Stimulated activated CD8-positive, alpha-beta memory T cell treated with anti-CD3 and anti-CD28 coated beads, Interleukin-15, amount 100 ng/mL, for 48 hours (primary cell): ENCODE measurements around the gene MTERF2.

Experiments used
- DNase-seq, 2 donors: peaks; one replicate each; pipeline ENCODE4 v3.0.0-alpha.2; 2020; ENCODE audit warnings: low read depth in 2 of 2

The MTERF2 gene

GRCh38 chr12:106994579-106995220 lies 7.8 kb upstream of the MTERF2 start:
- no peak for DNase-seq

GRCh38 chr12:106987846-106988245 lies 900 bp upstream of the MTERF2 start:
- DNase-seq, result no peak

GRCh38 chr12:106986135-106986534 lies 811 bp downstream of the MTERF2 start:
- DNase-seq, result no peak

- DNase-seq, result no peak
Measured at GRCh38 chr12:106985479-106985878, 1.5 kb downstream of the MTERF2 start.

- no peak for DNase-seq
Measured at GRCh38 chr12:106984588-106985137, 2.3 kb downstream of the MTERF2 start.

- DNase-seq, result no peak
Measured at GRCh38 chr12:106982229-106982628, 4.7 kb downstream of the MTERF2 start.

- DNase-seq, result no peak
Measured at GRCh38 chr12:106981788-106982187, 5.2 kb downstream of the MTERF2 start.

GRCh38 chr12:106980944-106981343 lies 6.0 kb downstream of the MTERF2 start:
- no peak for DNase-seq

GRCh38 chr12:106978035-106978800 lies 8.7 kb downstream of the MTERF2 start:
- DNase-seq, result no peak

- DNase-seq, result no peak
Measured at GRCh38 chr12:106976668-106977067, 10.3 kb downstream of the MTERF2 start.

- no peak for DNase-seq
Measured at GRCh38 chr12:106975993-106976658, 10.8 kb downstream of the MTERF2 start.

- no peak for DNase-seq
Measured at GRCh38 chr12:106975098-106975497, 11.8 kb downstream of the MTERF2 start.

GRCh38 chr12:106974511-106974910 lies 12.4 kb downstream of the MTERF2 start:
- no peak for DNase-seq

- no peak for DNase-seq
Measured at GRCh38 chr12:106973545-106973944, 13.4 kb downstream of the MTERF2 start.

- DNase-seq, result no peak
Measured at GRCh38 chr12:106971065-106971464, 15.9 kb downstream of the MTERF2 start.

GRCh38 chr12:106964526-106964925 lies 22.4 kb downstream of the MTERF2 start:
- no peak for DNase-seq

GRCh38 chr12:106962286-106962685 lies 24.7 kb downstream of the MTERF2 start:
- DNase-seq, result no peak

- DNase-seq, result no peak
Measured at GRCh38 chr12:106960443-106960842, 26.5 kb downstream of the MTERF2 start.

- DNase-seq, result no peak
Measured at GRCh38 chr12:106957583-106957982, 29.4 kb downstream of the MTERF2 start.

GRCh38 chr12:106956048-106956578 lies 30.8 kb downstream of the MTERF2 start:
- DNase-seq, result peak; percentile 32 to 45

GRCh38 chr12:106955377-106956047 lies 31.4 kb downstream of the MTERF2 start, which contains the start of gene TMEM263:
TMEM263 (plus strand) TSS chr12:106955907; CDS start chr12:106967117, 11,210 bp downstream.
- DNase-seq, result peak; percentile 93
